Activated CD8-positive, alpha-beta memory T cell treated with anti-CD3 and anti-CD28 coated beads, Interleukin-2, amount 50 U/mL, for 48 hours (primary cell): Measurements from ENCODE around the gene MCAM.

Source experiments
- DNase-seq: peaks from one replicate; pipeline ENCODE4 v3.0.0-alpha.2; 2020

MCAM gene

GRCh38 chr11:119329320-119329719 lies 12.4 kb upstream of the MCAM start:
- DNase-seq: no peak

GRCh38 chr11:119324189-119324588 lies 7.3 kb upstream of the MCAM start:
- DNase-seq: peak; percentile 37

- DNase-seq: peak; percentile 94
These were observed 6.7 kb upstream of the MCAM start for GRCh38 chr11:119323532-119324033.

GRCh38 chr11:119322921-119323531 lies 6.1 kb upstream of the MCAM start:
- peak; percentile 43 for DNase-seq

GRCh38 chr11:119322360-119322739 lies 5.4 kb upstream of the MCAM start:
- DNase-seq: no peak

- peak; percentile 83 for DNase-seq
These were observed 4.0 kb upstream of the MCAM start for GRCh38 chr11:119320776-119321524.

GRCh38 chr11:119320240-119320775 lies 3.4 kb upstream of the MCAM start:
- DNase-seq: no peak

GRCh38 chr11:119319700-119320239 lies 2.8 kb upstream of the MCAM start:
- DNase-seq: no peak

GRCh38 chr11:119319136-119319699 lies 2.3 kb upstream of the MCAM start:
- DNase-seq: no peak

GRCh38 chr11:119318240-119319135 lies 1.6 kb upstream of the MCAM start:
- no peak for DNase-seq

GRCh38 chr11:119317592-119318239 lies 786 bp upstream of the MCAM start:
- no peak for DNase-seq

- DNase-seq: peak; percentile 66
These were observed 758 bp downstream of the MCAM start for GRCh38 chr11:119316016-119316728.

- peak; percentile 71 for DNase-seq
These were observed 1.6 kb downstream of the MCAM start for GRCh38 chr11:119315131-119316015.

GRCh38 chr11:119314726-119315125 lies 2.2 kb downstream of the MCAM start:
- DNase-seq: no peak

GRCh38 chr11:119310682-119311052 lies 6.3 kb downstream of the MCAM start:
- no peak for DNase-seq

- no peak for DNase-seq
These were observed 6.8 kb downstream of the MCAM start for GRCh38 chr11:119309953-119310681.

- no peak for DNase-seq
These were observed 7.5 kb downstream of the MCAM start for GRCh38 chr11:119309411-119309810.

GRCh38 chr11:119307974-119308373 lies 9.0 kb downstream of the MCAM start:
- DNase-seq: no peak

- no peak for DNase-seq
These were observed 9.7 kb downstream of the MCAM start for GRCh38 chr11:119307219-119307618.
